Measurements from ENCODE around the gene TSPO. TPM values are rescaled to one million over a fixed set of nuclear protein-coding genes. Genes with fewer than 3 reads are reported as not detected.

The TSPO gene
- total RNA-seq, 1 donor from 2014 or later: 38.9 TPM

- DNase-seq (ENCODE audit: low spot score): peak; percentile 18
- Mint-ChIP-seq H3K4me1 (ENCODE audit: unreplicated experiment) (peaks cover 12% of the 10 kb centered on the region), H3K27ac (ENCODE audit: unreplicated experiment) (no peak overlapping the region), H3K36me3 (ENCODE audit: low read depth, unreplicated experiment) (no peaks in the 10 kb centered on the region), H3K27me3 (ENCODE audit: unreplicated experiment) (peaks cover 15% of the 10 kb centered on the region), H3K4me3 (ENCODE audit: unreplicated experiment) (peak overlapping the region; percentile 85), H3K9me3 (ENCODE audit: unreplicated experiment) (no peaks in the 10 kb centered on the region)
- TF ChIP-seq CTCF (IDR thresholded peaks at IDR 0.05; ENCODE audit: unreplicated experiment): no peak
These were observed 41.4 kb upstream of the TSPO start for GRCh38 chr22:43109921-43110443.

GRCh38 chr22:43110444-43110926 is 40.9 kb upstream of the TSPO start, which contains the start of gene BIK:
TSS of gene BIK (plus strand) at chr22:43110750. CDS start at chr22:43124023, 13,273 bp downstream.
- Mint-ChIP-seq H3K27me3 (ENCODE audit: unreplicated experiment) (peaks cover 15% of the 10 kb centered on the region), H3K4me1 (ENCODE audit: unreplicated experiment) (peaks cover 11% of the 10 kb centered on the region), H3K36me3 (ENCODE audit: low read depth, unreplicated experiment) (no peaks in the 10 kb centered on the region), H3K4me3 (ENCODE audit: unreplicated experiment) (peak within 1 kb of the TSS; percentile 85), H3K9me3 (ENCODE audit: unreplicated experiment) (no peaks in the 10 kb centered on the region), H3K27ac (ENCODE audit: unreplicated experiment) (no peak within 1 kb of the TSS)
- TF ChIP-seq CTCF (IDR thresholded peaks at IDR 0.05; ENCODE audit: unreplicated experiment): no peak
- DNase-seq (ENCODE audit: low spot score): peak; percentile 50

GRCh38 chr22:43110927-43111623 is 40.3 kb upstream of the TSPO start:
- TF ChIP-seq CTCF (IDR thresholded peaks at IDR 0.05; ENCODE audit: unreplicated experiment): no peak
- no peaks in the 10 kb centered on the region for H3K36me3 Mint-ChIP-seq (ENCODE audit: low read depth, unreplicated experiment)
- H3K27me3 Mint-ChIP-seq (ENCODE audit: unreplicated experiment): peaks cover 15% of the 10 kb centered on the region
- DNase-seq (ENCODE audit: low spot score): no peak
- no peak overlapping the region for H3K27ac Mint-ChIP-seq (ENCODE audit: unreplicated experiment)
- H3K4me1 Mint-ChIP-seq (ENCODE audit: unreplicated experiment): peaks cover 11% of the 10 kb centered on the region
- peak overlapping the region; percentile 34 for H3K4me3 Mint-ChIP-seq (ENCODE audit: unreplicated experiment)
- H3K9me3 Mint-ChIP-seq (ENCODE audit: unreplicated experiment): no peaks in the 10 kb centered on the region

- Mint-ChIP-seq H3K4me1 (ENCODE audit: unreplicated experiment) (peaks cover 11% of the 10 kb centered on the region), H3K4me3 (ENCODE audit: unreplicated experiment) (no peak overlapping the region), H3K36me3 (ENCODE audit: low read depth, unreplicated experiment) (no peaks in the 10 kb centered on the region), H3K9me3 (ENCODE audit: unreplicated experiment) (no peaks in the 10 kb centered on the region), H3K27me3 (ENCODE audit: unreplicated experiment) (peaks cover 12% of the 10 kb centered on the region), H3K27ac (ENCODE audit: unreplicated experiment) (no peak overlapping the region)
- DNase-seq (ENCODE audit: low spot score): no peak
- TF ChIP-seq CTCF (IDR thresholded peaks at IDR 0.05; ENCODE audit: unreplicated experiment): no peak
These were observed 37.7 kb upstream of the TSPO start for GRCh38 chr22:43113526-43114251.

All from endothelial cell (in vitro differentiated cells).